K562 (cell line): ENCODE measurements around the gene CPNE6.

ENCODE experiments used
- CAMTA2 ChIP-seq: fragments of 250-450 bp; sonication (Bioruptor Pico); conservative IDR thresholded peaks from 2 replicates; pipeline ENCODE4 v1.5.1; 2022
- CHD1 ChIP-seq: fragments of 200-600 bp; sonication (generic); IDR thresholded peaks from one replicate; pipeline ENCODE4 v1.6.1; 2012; ENCODE audit warnings: mild to moderate bottlenecking, moderate library complexity, low read length, inconsistent platforms
- FOXJ3 ChIP-seq: sonication (generic); formaldehyde crosslinking; IDR thresholded peaks from 2 replicates; pipeline ENCODE4 v1.4.0; 2020; ENCODE audit warnings: mild to moderate bottlenecking, missing genetic modification reagents
- RCOR1 ChIP-seq, 2 experiments: IDR thresholded peaks; 2 replicates each; pipeline ENCODE4 v1.6.1; 2012; ENCODE audit warnings: low read depth in 2 of 2, low read length in 2 of 2, borderline replicate concordance in 1 of 2, improper control_type of control experiment in 1 of 2
- ZEB2 ChIP-seq: fragments of 450-650 bp; IDR thresholded peaks from 2 replicates; pipeline ENCODE4 v1.6.1; 2016
- ZNF766 ChIP-seq: fragments of 200-800 bp; sonication (Bioruptor generic); conservative IDR thresholded peaks from 2 replicates; pipeline ENCODE4 v1.6.1; 2016; ENCODE audit warnings: missing genetic modification characterization, missing compliant biosample characterization
- TF ChIP-seq, protein P1 (sequence below), 3 experiments: IDR thresholded peaks in 2 of 3; conservative IDR thresholded peaks in 1 of 3; 2 replicates each; pipeline ENCODE4 v1.5.1; 2011 to 2012; ENCODE audit warnings: low read length in 3 of 3, mild to moderate bottlenecking in 3 of 3, control low read depth in 2 of 3, improper control_type of control experiment in 1 of 3, inconsistent platforms in 1 of 3, low read depth in 1 of 3, mixed read lengths in 1 of 3, moderate library complexity in 1 of 3; ENCODE audit not compliant: insufficient read depth in 2 of 3
- TF ChIP-seq, protein P2 (sequence below): fragments of 150-350 bp; conservative IDR thresholded peaks from 2 replicates; pipeline ENCODE4 v1.6.1; 2014; ENCODE audit warnings: low read length
- TF ChIP-seq, protein P3 (sequence below): fragments of 250-450 bp; sonication (Bioruptor Pico); IDR thresholded peaks from 2 replicates; pipeline ENCODE4 v1.8.0; 2022; ENCODE audit warnings: moderate library complexity, mild to moderate bottlenecking, inconsistent platforms

DNA sequence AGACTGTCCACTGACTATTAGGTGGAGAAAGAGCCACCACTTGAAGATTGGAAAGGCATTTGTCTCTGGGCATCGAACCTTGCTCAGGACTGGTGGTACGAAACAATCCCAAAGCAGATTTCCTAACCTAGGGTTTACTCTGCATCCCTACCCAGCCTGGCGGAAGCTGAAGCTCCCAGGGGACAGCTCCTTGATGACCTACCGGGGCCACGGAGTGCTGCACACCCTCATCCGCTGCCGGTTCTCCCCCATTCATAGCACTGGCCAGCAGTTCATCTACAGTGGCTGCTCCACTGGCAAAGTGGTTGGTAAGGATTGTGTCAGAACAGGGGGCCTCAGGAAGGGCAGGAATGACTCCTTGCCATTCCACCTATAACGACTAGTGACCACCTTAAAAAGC lies 49.8 kb downstream of the CPNE6 start:
- TF ChIP-seq RCOR1 (IDR thresholded peaks at IDR 0.05; ENCODE audit: borderline replicate concordance in 1 of 2, low read depth in 2 of 2, low read length in 2 of 2) (no peak), CAMTA2 (CRISPR knock-in tag) (no peak), ZNF766 (CRISPR knock-in tag) (no peak), ZEB2 (no peak), FOXJ3 (CRISPR knock-in tag) (no peak), CHD1 (no peak)
- TF ChIP-seq, protein P1, sequence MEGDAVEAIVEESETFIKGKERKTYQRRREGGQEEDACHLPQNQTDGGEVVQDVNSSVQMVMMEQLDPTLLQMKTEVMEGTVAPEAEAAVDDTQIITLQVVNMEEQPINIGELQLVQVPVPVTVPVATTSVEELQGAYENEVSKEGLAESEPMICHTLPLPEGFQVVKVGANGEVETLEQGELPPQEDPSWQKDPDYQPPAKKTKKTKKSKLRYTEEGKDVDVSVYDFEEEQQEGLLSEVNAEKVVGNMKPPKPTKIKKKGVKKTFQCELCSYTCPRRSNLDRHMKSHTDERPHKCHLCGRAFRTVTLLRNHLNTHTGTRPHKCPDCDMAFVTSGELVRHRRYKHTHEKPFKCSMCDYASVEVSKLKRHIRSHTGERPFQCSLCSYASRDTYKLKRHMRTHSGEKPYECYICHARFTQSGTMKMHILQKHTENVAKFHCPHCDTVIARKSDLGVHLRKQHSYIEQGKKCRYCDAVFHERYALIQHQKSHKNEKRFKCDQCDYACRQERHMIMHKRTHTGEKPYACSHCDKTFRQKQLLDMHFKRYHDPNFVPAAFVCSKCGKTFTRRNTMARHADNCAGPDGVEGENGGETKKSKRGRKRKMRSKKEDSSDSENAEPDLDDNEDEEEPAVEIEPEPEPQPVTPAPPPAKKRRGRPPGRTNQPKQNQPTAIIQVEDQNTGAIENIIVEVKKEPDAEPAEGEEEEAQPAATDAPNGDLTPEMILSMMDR (IDR thresholded peaks at IDR 0.05 in 2 of 3, conservative IDR thresholded peaks at IDR 0.05 in 1 of 3; ENCODE audit: insufficient read depth in 2 of 3, low read depth in 1 of 3, low read length in 3 of 3) = no peak
- TF ChIP-seq, protein P2, sequence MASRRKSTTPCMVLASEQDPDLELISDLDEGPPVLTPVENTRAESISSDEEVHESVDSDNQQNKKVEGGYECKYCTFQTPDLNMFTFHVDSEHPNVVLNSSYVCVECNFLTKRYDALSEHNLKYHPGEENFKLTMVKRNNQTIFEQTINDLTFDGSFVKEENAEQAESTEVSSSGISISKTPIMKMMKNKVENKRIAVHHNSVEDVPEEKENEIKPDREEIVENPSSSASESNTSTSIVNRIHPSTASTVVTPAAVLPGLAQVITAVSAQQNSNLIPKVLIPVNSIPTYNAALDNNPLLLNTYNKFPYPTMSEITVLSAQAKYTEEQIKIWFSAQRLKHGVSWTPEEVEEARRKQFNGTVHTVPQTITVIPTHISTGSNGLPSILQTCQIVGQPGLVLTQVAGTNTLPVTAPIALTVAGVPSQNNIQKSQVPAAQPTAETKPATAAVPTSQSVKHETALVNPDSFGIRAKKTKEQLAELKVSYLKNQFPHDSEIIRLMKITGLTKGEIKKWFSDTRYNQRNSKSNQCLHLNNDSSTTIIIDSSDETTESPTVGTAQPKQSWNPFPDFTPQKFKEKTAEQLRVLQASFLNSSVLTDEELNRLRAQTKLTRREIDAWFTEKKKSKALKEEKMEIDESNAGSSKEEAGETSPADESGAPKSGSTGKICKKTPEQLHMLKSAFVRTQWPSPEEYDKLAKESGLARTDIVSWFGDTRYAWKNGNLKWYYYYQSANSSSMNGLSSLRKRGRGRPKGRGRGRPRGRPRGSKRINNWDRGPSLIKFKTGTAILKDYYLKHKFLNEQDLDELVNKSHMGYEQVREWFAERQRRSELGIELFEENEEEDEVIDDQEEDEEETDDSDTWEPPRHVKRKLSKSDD = no peak
- TF ChIP-seq, protein P3, sequence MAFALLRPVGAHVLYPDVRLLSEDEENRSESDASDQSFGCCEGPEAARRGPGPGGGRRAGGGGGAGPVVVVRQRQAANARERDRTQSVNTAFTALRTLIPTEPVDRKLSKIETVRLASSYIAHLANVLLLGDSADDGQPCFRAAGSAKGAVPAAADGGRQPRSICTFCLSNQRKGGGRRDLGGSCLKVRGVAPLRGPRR (CRISPR knock-in tag) = no peak
